Activated CD4-positive, alpha-beta T cell treated with anti-CD3 and anti-CD28 coated beads, Interleukin-2, amount 50 U/mL, for 4 hours (primary cell): Measurements from ENCODE around the gene JOSD2.

Experiments used
- DNase-seq, 2 experiments: peaks; one replicate each; pipeline ENCODE4 v3.0.0-alpha.2; 2020

JOSD2 gene

GRCh38 chr19:50511069-50511822 lies at the start of gene JOSD2:
Gene JOSD2, minus strand, starts transcription at chr19:50511191. Its CDS starts 760 bp downstream, at chr19:50510431.
- DNase-seq: peak; percentile 97 to 98

GRCh38 chr19:50559636-50560035 lies 48.6 kb upstream of the JOSD2 start:
- no peak for DNase-seq

DNA sequence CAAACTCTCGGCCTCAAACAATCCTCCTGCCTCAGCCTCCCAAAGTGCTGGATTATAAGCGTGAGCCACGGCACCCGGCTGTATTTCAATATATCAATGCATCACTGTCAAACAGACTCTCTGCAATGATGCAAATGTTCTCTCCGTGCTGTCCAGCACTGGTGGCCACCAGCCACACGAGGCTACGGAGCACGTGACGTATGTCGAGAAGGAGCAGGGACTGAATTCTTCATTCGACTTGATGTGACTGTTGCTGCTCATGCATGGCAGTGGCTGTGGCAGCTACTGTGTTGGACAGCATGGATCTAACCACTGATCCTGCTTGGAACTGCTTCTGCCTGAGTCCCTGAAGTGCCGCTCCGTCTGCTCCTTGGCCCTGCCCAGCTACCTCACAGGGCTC lies 47.5 kb upstream of the JOSD2 start:
- no peak for DNase-seq

GRCh38 chr19:50558039-50558438 lies 47.0 kb upstream of the JOSD2 start:
- no peak for DNase-seq

- no peak for DNase-seq
Observed at GRCh38 chr19:50557009-50557613, 46.1 kb upstream of the JOSD2 start.

DNA sequence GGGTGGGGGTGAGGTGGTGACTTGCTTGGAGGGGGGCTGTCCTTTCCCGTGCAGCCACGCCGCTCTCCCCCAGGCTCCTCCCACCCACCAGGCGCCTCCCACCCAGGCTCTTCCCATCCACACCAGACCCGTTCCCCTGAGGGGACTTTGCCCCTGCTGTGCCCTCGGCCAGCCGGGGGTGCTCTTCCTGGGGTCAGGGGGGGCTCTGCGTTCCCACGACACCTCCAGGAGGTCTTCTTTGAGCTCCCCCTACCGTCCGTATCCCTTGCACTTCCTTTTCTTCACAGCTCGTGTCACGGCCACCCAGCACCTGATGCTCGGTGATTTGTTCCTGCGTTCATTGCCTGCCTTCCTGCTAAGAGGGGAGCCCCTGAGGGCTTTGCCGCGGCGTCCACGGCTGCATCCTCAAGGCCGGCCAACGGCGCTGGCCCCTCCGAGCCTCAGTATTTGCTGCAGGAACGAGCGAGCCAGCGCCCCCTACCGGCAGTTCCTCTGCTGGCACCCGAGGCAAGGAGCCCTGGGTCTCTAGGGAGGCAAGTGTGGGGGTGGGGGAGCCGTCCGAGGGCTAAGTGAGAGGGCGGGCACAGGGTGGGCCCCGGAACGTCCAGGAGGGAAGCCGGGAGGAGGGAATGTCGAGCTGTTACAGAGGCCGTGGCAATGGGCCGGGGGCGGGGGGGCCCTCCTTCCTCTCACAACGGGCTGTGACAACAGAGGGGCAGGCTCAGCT lies 45.5 kb upstream of the JOSD2 start:
- peak; percentile 62 to 66 for DNase-seq

DNA sequence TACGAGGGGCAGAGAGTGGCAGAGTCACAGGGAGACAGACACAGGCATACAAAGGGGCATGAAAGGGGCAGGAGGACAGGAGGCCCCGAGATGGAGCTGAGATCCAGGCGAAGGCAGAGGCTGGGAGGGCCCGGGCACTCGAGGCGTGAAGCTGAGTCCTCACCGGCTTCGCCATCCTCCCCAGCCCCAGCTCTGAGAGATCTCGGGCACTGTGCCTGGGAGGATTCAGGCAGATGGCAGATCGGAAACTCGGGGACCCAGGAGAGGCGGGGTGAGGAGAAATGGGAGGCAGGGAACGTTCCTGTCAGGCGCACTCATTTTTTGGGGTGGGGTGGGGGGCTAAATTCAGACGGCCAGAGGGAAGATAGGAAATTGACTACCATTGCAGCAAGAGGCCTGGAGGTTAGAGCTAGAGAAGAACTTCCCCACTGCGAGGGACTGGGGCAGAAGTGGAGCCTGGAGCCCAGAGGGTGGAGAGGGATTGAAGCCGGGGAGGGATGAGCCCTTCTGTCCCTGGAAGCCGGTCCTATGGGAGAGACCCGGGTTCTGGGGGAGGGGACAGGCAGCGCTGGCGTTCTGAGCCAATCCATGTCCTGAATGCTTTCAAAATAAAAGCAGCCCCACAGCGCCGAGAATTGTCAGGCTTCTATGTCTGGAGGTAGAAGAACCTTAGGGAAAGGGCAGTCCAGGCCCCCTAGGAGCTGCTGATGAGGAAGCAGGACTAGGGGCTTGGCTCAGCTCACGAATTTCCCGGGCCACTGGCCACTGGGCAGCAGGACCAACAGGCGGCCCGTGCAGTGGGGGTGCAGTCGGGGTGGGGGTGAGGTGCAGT lies 44.7 kb upstream of the JOSD2 start:
- DNase-seq: no peak

DNA sequence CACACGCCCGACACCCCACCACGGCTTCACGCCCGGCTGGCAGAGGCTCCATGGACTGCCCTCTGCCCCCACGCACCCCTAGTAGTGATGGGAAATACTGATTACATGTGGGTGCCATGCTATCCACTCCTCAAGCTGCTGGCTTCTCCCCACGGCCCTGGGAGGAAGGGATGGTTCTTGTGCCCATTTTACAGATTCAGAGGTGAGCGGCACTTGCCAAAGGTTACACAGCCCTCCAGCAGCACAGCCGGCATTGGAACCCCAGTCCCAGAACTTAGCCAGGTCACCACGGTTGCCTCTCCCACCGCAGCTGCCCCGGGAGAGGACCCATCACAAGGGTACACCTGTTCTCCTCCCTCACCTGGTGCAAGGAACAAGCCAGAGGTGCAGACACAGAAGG lies 44.0 kb upstream of the JOSD2 start:
- no peak for DNase-seq

DNA sequence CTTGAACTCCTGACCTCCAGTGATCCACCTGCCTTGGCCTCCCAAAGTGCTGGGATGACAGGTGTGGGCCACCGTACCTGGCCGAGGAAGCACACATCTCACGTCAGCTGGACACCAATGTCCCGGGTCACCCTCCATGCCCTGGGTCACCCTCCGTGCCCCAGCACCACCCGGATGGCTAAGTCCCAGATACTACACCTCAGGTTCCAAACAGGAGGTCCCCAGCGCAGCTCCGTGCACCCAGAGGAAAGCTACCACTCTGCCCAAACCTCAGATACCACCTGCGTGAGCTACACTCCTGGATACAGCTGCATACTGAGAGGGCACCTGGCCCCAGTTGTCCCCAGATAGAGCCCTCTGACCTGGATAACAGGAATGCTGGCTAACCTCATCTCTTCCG lies 43.2 kb upstream of the JOSD2 start:
- no peak for DNase-seq

GRCh38 chr19:50553134-50553703 lies 42.2 kb upstream of the JOSD2 start:
- DNase-seq: no peak

- no peak for DNase-seq
Observed at GRCh38 chr19:50552540-50552939, 41.5 kb upstream of the JOSD2 start.

- DNase-seq: no peak
Observed at GRCh38 chr19:50551715-50552187, 40.8 kb upstream of the JOSD2 start.

GRCh38 chr19:50551034-50551714 lies 40.2 kb upstream of the JOSD2 start:
- DNase-seq: no peak

GRCh38 chr19:50550594-50550966 lies 39.6 kb upstream of the JOSD2 start:
- DNase-seq: no peak

DNA sequence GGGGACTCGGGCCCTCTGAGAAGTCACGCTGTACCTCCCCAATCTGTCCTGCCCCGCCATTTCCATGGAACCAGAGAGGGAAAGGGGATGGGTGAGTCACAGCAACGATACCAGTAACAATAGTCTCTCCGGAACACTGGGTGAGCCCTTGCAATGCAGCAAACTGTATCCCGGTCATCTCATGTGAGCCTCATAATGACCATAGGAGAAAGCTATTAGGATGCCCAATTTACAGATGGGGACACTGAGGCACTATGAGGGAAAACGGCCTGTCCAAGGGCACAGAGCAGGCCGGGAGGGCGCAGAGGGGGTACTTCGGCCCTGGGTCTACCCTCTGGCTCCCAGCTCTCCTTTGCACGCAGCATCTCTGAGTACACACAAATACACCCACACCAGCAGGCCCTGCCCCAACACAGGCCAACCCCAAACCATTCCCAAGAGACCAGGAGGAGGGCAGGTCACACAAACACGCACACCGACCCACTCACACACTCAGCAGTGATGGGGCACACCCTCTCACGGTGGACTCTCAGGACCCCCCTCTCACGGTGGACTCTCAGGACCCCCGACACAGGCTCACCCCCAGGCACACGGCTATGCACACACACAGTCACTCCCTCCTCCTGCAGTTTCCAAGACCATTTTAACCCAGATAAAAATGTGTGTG lies 39.1 kb upstream of the JOSD2 start:
- DNase-seq: no peak

GRCh38 chr19:50549059-50549926 lies 38.3 kb upstream of the JOSD2 start:
- DNase-seq: no peak

DNA sequence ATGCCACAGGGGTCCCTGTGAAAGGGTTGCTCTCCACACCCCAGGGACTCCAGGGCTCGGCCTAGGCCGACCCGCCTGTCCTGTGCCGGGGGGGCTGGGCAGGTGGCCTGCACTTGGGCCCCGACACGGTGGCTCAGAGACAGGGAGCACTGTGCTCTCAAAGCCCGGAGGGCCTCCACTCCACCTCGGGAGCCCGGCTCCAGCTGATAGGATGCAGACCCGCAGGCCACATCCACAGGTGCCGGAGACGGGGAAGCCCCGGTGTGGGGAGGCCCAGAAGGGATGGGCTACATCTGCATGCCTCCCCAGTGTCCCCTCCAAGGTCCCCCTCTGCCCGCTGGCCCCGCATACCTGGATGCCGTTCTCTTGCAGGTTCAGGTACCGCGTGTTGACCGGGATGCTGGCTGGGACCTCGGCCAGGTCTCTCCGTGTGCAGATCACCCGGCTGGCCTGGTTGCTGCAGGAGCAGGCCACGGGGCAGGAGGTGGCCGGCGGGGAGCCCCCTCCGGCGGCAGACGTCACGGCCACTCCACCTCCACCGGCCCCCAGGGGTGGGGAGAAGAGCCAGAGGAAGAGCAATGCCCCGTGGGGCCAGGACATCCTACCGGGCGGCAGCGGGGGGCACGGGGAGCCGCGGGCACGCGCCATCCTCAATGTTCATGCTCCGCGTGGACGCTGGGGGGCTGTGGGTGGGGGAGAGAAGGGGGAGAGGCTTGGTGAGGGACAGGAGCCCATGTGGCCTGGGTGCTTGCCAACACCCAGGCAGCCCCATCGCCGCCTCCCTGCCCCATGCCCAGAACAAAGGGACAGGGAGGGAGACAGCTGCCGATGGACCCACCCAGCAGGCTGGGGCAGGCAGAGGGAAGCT lies 37.4 kb upstream of the JOSD2 start:
- DNase-seq: no peak

GRCh38 chr19:50547385-50548190 lies 36.6 kb upstream of the JOSD2 start:
- no peak for DNase-seq
